ENCODE data around the gene RFK.
"Not testable (repeated sequence)": the region's sequence is repeated elsewhere in the genome, so short reads cannot be mapped to it uniquely, and the experiment has no call there.

RFK gene

DNA sequence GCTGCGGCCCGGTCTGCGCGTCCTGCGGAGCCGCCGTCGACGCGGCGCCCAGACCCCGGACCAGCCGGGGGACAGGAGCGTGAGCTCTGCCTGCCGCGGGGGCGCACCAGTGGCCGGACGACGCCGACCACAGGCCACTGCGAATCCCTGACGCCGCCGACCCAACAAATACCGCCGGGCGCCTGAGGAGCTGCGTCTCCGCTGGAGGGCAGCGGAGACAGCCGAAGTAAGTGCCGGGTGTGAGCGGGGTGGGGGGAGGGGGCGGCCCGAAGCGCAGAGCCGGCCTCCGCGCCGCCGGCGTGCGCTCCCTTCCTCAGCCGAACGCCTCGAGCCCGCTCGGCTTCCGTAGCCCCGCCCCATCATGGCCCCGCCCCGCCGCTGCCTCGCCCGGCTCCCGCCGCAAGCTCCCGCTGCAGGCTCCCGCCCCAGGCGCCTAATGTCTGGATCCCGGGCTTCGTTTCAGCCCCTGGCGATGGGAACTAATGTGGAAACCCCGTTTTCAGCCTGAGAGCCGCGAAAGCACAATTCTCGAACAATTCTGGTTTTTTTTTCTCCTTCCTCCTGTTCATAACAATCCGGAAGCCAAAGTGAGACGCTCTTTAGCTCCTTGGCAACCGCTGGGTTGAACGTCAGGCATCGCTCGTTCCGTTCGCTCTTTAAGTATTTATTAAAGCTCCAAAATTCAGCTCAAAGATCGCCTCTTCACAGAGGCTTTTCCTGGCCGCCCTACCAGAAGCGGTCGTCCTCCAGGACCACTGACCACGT lies at the start of gene RFK:
TSS of gene RFK (minus strand) at position 232 of the 765 bp plus-strand sequence. CDS start 255 bp downstream, outside the sequence.
- peak; percentile 78 for ATAC-seq
- DNase-seq: peak; percentile 97
- peaks cover 2% of the 10 kb centered on the region for H3K27me3 Mint-ChIP-seq
- H3K27ac Mint-ChIP-seq: peak within 1 kb of the TSS; percentile 98
- H3K36me3 Mint-ChIP-seq (ENCODE audit: low read depth): peaks cover 22% of the 10 kb centered on the region
- peaks cover 12% of the 10 kb centered on the region for H3K9me3 Mint-ChIP-seq
- peak within 1 kb of the TSS; percentile 96 for H3K4me3 Mint-ChIP-seq
- H3K4me1 Mint-ChIP-seq: peaks cover 40% of the 10 kb centered on the region

DNA sequence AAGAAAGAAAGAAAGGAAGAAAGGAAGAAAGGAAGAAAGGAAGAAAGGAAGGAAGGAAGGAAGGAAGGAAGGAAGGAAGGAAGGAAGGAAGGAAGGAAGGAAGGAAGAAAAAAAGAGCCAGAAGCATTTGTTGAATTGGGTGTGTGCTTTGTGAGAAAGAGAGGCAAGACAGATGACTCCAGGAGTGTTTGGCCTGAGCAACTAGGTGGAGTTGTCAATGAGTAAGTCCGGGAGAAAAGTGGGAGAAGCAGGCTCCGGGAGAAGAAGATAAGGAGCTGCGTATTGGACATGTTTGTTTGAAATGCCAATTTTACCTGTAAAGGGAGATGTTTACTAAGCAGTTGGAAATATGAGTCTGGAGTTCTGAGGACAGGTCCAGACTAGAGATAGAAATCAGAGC lies 49.7 kb upstream of the RFK start:
- H3K4me1 Mint-ChIP-seq: peaks cover 55% of the 10 kb centered on the region
- peak overlapping the region; percentile 87 for H3K4me3 Mint-ChIP-seq
- peaks cover 2% of the 10 kb centered on the region for H3K27me3 Mint-ChIP-seq
- peak overlapping the region; percentile 9 for H3K27ac Mint-ChIP-seq
- DNase-seq (no peak), ATAC-seq (no peak)
- no peaks in the 10 kb centered on the region for H3K9me3 Mint-ChIP-seq
- H3K36me3 Mint-ChIP-seq (ENCODE audit: low read depth): peaks cover 9% of the 10 kb centered on the region

- Mint-ChIP-seq H3K27me3 (peaks cover 2% of the 10 kb centered on the region), H3K4me1 (peaks cover 65% of the 10 kb centered on the region)
- DNase-seq: peak; percentile 48
Measured at GRCh38 chr9:76441551-76442322, 47.5 kb upstream of the RFK start.

GRCh38 chr9:76438841-76439588 lies 44.8 kb upstream of the RFK start:
- DNase-seq (no peak), ATAC-seq (peak; percentile 66)
- peaks cover 6% of the 10 kb centered on the region for H3K27me3 Mint-ChIP-seq
- H3K4me3 Mint-ChIP-seq: no peak overlapping the region
- peaks cover 9% of the 10 kb centered on the region for H3K36me3 Mint-ChIP-seq (ENCODE audit: low read depth)
- peak overlapping the region; percentile 83 for H3K27ac Mint-ChIP-seq
- no peaks in the 10 kb centered on the region for H3K9me3 Mint-ChIP-seq
- H3K4me1 Mint-ChIP-seq: peaks cover 71% of the 10 kb centered on the region

More at GRCh38 chr9:76441551-76442322, 47.5 kb upstream of the RFK start:
- H3K36me3 Mint-ChIP-seq (ENCODE audit: low read depth): peaks cover 9% of the 10 kb centered on the region
- H3K4me3 Mint-ChIP-seq: peak overlapping the region; percentile 87
- peak; percentile 90 for ATAC-seq
- H3K9me3 Mint-ChIP-seq: no peaks in the 10 kb centered on the region
- H3K27ac Mint-ChIP-seq: peak overlapping the region; percentile 100

- H3K9me3 Mint-ChIP-seq; H3K4me3 Mint-ChIP-seq; H3K36me3 Mint-ChIP-seq (ENCODE audit: low read depth); ATAC-seq; H3K27me3 Mint-ChIP-seq; DNase-seq: not testable (repeated sequence)
- peak overlapping the region; percentile 37 for H3K27ac Mint-ChIP-seq
- peaks cover 62% of the 10 kb centered on the region for H3K4me1 Mint-ChIP-seq
Measured at GRCh38 chr9:76437017-76437699, 42.9 kb upstream of the RFK start.

DNA sequence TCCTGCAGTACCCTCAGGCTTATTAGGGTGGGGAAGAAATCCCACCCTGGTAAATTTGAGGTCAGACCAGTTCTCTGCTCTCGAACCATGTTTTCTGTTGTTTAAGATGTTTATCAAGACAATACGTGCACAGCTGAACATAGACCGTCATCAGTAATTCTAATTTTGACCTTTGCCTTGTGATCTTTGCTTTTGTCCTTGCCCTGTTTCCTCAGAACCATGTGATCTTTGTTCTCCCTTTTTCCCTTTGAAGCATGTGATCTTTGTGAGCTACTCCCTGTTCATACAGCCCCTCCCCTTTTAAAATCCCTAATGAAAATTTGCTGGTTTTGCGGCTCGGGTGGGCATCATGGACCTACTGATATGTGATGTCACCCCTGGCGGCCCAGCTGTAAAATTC lies 40.7 kb upstream of the RFK start:
- ATAC-seq; H3K27me3 Mint-ChIP-seq; H3K27ac Mint-ChIP-seq; DNase-seq; H3K36me3 Mint-ChIP-seq (ENCODE audit: low read depth); H3K4me3 Mint-ChIP-seq; H3K9me3 Mint-ChIP-seq: not testable (repeated sequence)
- H3K4me1 Mint-ChIP-seq: peaks cover 42% of the 10 kb centered on the region

DNA sequence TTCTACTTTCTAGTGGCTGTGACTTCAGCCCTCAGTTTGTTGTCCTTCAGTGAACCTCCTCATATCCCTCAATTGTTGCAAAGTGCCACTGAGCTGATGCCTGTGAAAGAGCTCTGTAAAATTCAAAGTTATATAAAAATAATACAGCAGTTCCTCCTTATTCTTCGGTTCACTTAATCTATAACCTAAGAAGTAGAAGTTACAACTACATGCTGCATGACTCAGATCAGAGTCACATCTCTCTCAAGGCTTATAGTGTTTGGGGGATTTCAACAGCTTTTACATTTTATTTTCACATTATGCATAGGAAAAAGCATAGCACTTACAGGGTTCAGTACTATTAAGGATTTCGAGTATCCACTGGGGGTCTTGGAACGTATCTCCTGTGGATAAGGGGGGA lies 39.6 kb upstream of the RFK start:
- ATAC-seq: no peak
- peak overlapping the region; percentile 29 for H3K27ac Mint-ChIP-seq
- DNase-seq: no peak
- peaks cover 4% of the 10 kb centered on the region for H3K27me3 Mint-ChIP-seq
- no peaks in the 10 kb centered on the region for H3K36me3 Mint-ChIP-seq (ENCODE audit: low read depth)
- H3K4me1 Mint-ChIP-seq: peaks cover 32% of the 10 kb centered on the region
- no peaks in the 10 kb centered on the region for H3K9me3 Mint-ChIP-seq
- H3K4me3 Mint-ChIP-seq: no peak overlapping the region

- Mint-ChIP-seq H3K27ac (peak overlapping the region; percentile 29), H3K36me3 (ENCODE audit: low read depth) (no peaks in the 10 kb centered on the region), H3K27me3 (peaks cover 4% of the 10 kb centered on the region), H3K4me1 (peaks cover 28% of the 10 kb centered on the region), H3K4me3 (no peak overlapping the region), H3K9me3 (no peaks in the 10 kb centered on the region)
- peak; percentile 30 for ATAC-seq
- DNase-seq: no peak
Measured at GRCh38 chr9:76433406-76433805, 39.2 kb upstream of the RFK start.

DNA sequence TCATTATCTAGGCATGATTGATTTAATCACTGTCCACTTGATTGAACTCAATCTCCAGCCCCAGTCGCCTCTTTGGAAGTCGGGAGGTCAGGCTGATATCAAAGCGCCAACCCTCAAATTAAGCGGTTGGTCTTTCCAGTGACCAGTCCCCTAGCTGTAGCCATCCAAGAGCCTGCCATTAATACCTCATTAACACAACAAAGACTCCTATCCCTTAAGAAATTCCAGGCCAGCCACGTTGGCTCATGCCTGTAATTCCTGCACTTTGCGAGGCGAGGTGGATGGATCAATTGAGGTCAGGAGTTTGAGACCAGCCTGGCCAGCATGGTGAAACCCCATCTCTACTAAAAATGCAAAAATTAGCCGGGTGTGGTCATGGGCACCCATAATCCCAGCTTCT lies 37.4 kb upstream of the RFK start:
- H3K4me3 Mint-ChIP-seq: no peak overlapping the region
- ATAC-seq (no peak), DNase-seq (no peak)
- no peak overlapping the region for H3K27ac Mint-ChIP-seq
- H3K36me3 Mint-ChIP-seq (ENCODE audit: low read depth): no peaks in the 10 kb centered on the region
- no peaks in the 10 kb centered on the region for H3K9me3 Mint-ChIP-seq
- peaks cover 4% of the 10 kb centered on the region for H3K27me3 Mint-ChIP-seq
- peaks cover 17% of the 10 kb centered on the region for H3K4me1 Mint-ChIP-seq

- DNase-seq (no peak), ATAC-seq (no peak)
- Mint-ChIP-seq H3K27me3 (no peaks in the 10 kb centered on the region), H3K27ac (no peak overlapping the region), H3K36me3 (ENCODE audit: low read depth) (no peaks in the 10 kb centered on the region), H3K4me3 (no peak overlapping the region), H3K4me1 (peaks cover 28% of the 10 kb centered on the region), H3K9me3 (no peaks in the 10 kb centered on the region)
Measured at GRCh38 chr9:76426807-76427419, 32.7 kb upstream of the RFK start.

DNA sequence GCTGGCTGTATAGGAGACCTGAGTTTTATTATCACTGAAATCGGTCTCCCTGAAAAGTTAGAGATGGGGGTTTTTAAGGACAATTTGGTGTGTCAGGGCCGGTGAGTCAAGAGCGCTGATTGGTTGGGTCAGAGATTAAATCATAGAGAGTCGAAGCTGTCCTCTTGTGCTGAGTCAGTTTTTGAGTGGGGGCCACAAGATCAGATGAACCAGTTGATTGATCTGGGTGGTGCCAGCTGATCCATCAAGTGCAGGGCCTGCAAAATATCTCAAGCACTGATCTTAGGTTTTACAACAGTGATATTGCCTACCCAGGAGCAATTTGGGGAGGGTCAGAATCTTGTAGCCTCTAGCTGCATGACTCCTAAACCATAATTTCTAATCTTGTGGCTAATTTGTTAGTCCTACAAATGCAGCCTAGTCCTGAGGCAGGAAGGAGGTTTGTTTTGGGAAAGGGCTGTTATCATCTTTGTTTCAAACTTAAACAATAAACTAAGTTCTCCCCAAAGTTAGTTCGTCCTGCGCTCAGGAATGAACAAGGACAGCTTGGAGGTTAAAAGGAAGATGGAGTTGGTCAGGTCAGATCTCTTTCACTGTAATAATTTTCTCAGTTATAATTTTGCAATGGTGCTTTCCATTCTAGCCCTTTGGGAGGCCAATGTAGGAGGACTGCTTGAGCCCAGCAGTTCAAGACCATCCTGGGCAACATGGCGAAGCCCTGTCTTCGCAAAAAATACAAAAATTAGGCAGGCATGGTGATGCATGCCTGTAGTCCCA lies 31.6 kb upstream of the RFK start:
- Mint-ChIP-seq H3K27ac (no peak overlapping the region), H3K9me3 (no peaks in the 10 kb centered on the region), H3K4me1 (peaks cover 28% of the 10 kb centered on the region), H3K36me3 (ENCODE audit: low read depth) (no peaks in the 10 kb centered on the region), H3K4me3 (no peak overlapping the region), H3K27me3 (no peaks in the 10 kb centered on the region)
- no peak for DNase-seq
- no peak for ATAC-seq

GRCh38 chr9:76424491-76424890 lies 30.3 kb upstream of the RFK start:
- no peak for DNase-seq
- Mint-ChIP-seq H3K27me3 (no peaks in the 10 kb centered on the region), H3K4me3 (no peak overlapping the region), H3K36me3 (ENCODE audit: low read depth) (no peaks in the 10 kb centered on the region), H3K9me3 (no peaks in the 10 kb centered on the region), H3K4me1 (peaks cover 28% of the 10 kb centered on the region), H3K27ac (peak overlapping the region; percentile 68)
- ATAC-seq: peak; percentile 90

Data from activated naive CD8-positive, alpha-beta T cell treated with anti-CD3 and anti-CD28 coated beads, Interleukin-2, amount 50 U/mL, for 24 hours (primary cell).